Measurements from ENCODE around the gene SRP14.
"Not testable (repeated sequence)": the region's sequence is repeated elsewhere in the genome, so short reads cannot be mapped to it uniquely, and the experiment has no call there.

The SRP14 gene

GRCh38 chr15:40044717-40045571 is 6.0 kb upstream of the SRP14 start:
- no peak overlapping the region for H3K4me3 ChIP-seq (ENCODE audit: low read length)
- H3K36me3 ChIP-seq (ENCODE audit: control insufficient read depth, insufficient read depth, low read length), result no peaks in the 10 kb centered on the region
- H3K9ac ChIP-seq (ENCODE audit: low read length), result peak overlapping the region; percentile 14
- H3K4me1 ChIP-seq (ENCODE audit: control insufficient read depth, insufficient read depth, low read length), result peaks cover 39% of the 10 kb centered on the region
- no peaks in the 10 kb centered on the region for H3K9me3 ChIP-seq (ENCODE audit: control insufficient read depth, low read length)
- no peaks in the 10 kb centered on the region for H3K27me3 ChIP-seq (ENCODE audit: control insufficient read depth, insufficient read depth, low read length)

GRCh38 chr15:40043927-40044716 is 5.1 kb upstream of the SRP14 start:
- Histone ChIP-seq H3K4me1 (ENCODE audit: control insufficient read depth, insufficient read depth, low read length) (peaks cover 40% of the 10 kb centered on the region), H3K9ac (ENCODE audit: low read length) (peak overlapping the region; percentile 14), H3K36me3 (ENCODE audit: control insufficient read depth, insufficient read depth, low read length) (no peaks in the 10 kb centered on the region)

GRCh38 chr15:40042791-40043320 is 3.9 kb upstream of the SRP14 start:
- Histone ChIP-seq H3K9ac (ENCODE audit: low read length) (no peak overlapping the region), H3K4me3 (ENCODE audit: low read length) (no peak overlapping the region), H3K27me3 (ENCODE audit: control insufficient read depth, insufficient read depth, low read length) (no peaks in the 10 kb centered on the region), H3K36me3 (ENCODE audit: control insufficient read depth, insufficient read depth, low read length) (no peaks in the 10 kb centered on the region), H3K4me1 (ENCODE audit: control insufficient read depth, insufficient read depth, low read length) (peaks cover 37% of the 10 kb centered on the region), H3K9me3 (ENCODE audit: control insufficient read depth, low read length) (no peaks in the 10 kb centered on the region)

More at GRCh38 chr15:40043927-40044716, 5.1 kb upstream of the SRP14 start:
- no peak overlapping the region for H3K4me3 ChIP-seq (ENCODE audit: low read length)
- H3K27me3 ChIP-seq (ENCODE audit: control insufficient read depth, insufficient read depth, low read length), result no peaks in the 10 kb centered on the region
- H3K9me3 ChIP-seq (ENCODE audit: control insufficient read depth, low read length), result no peaks in the 10 kb centered on the region

- Histone ChIP-seq H3K9me3 (ENCODE audit: control insufficient read depth, low read length) (no peaks in the 10 kb centered on the region), H3K4me3 (ENCODE audit: low read length) (no peak overlapping the region), H3K27me3 (ENCODE audit: control insufficient read depth, insufficient read depth, low read length) (no peaks in the 10 kb centered on the region), H3K9ac (ENCODE audit: low read length) (no peak overlapping the region), H3K4me1 (ENCODE audit: control insufficient read depth, insufficient read depth, low read length) (peaks cover 18% of the 10 kb centered on the region), H3K36me3 (ENCODE audit: control insufficient read depth, insufficient read depth, low read length) (no peaks in the 10 kb centered on the region)
Observed at GRCh38 chr15:40040770-40041169, 1.8 kb upstream of the SRP14 start.

GRCh38 chr15:40040293-40040635 is 1.3 kb upstream of the SRP14 start:
- no peak overlapping the region for H3K9ac ChIP-seq (ENCODE audit: low read length)
- no peaks in the 10 kb centered on the region for H3K9me3 ChIP-seq (ENCODE audit: control insufficient read depth, low read length)
- no peaks in the 10 kb centered on the region for H3K27me3 ChIP-seq (ENCODE audit: control insufficient read depth, insufficient read depth, low read length)
- H3K4me3 ChIP-seq (ENCODE audit: low read length), result no peak overlapping the region
- H3K36me3 ChIP-seq (ENCODE audit: control insufficient read depth, insufficient read depth, low read length), result no peaks in the 10 kb centered on the region
- peaks cover 13% of the 10 kb centered on the region for H3K4me1 ChIP-seq (ENCODE audit: control insufficient read depth, insufficient read depth, low read length)

- Histone ChIP-seq H3K4me1 (ENCODE audit: control insufficient read depth, insufficient read depth, low read length) (peaks cover 6% of the 10 kb centered on the region), H3K27me3 (ENCODE audit: control insufficient read depth, insufficient read depth, low read length) (no peaks in the 10 kb centered on the region), H3K36me3 (ENCODE audit: control insufficient read depth, insufficient read depth, low read length) (no peaks in the 10 kb centered on the region), H3K9ac (ENCODE audit: low read length) (peak overlapping the region; percentile 96), H3K4me3 (ENCODE audit: low read length) (peak overlapping the region; percentile 93), H3K9me3 (ENCODE audit: control insufficient read depth, low read length) (no peaks in the 10 kb centered on the region)
Observed at GRCh38 chr15:40038275-40038637, 725 bp downstream of the SRP14 start.

GRCh38 chr15:40037721-40038120 is 1.3 kb downstream of the SRP14 start:
- H3K36me3 ChIP-seq (ENCODE audit: control insufficient read depth, insufficient read depth, low read length), result no peaks in the 10 kb centered on the region
- peaks cover 6% of the 10 kb centered on the region for H3K4me1 ChIP-seq (ENCODE audit: control insufficient read depth, insufficient read depth, low read length)
- H3K27me3 ChIP-seq (ENCODE audit: control insufficient read depth, insufficient read depth, low read length), result no peaks in the 10 kb centered on the region
- H3K4me3 ChIP-seq (ENCODE audit: low read length), result no peak overlapping the region
- H3K9me3 ChIP-seq (ENCODE audit: control insufficient read depth, low read length), result no peaks in the 10 kb centered on the region
- H3K9ac ChIP-seq (ENCODE audit: low read length), result peak overlapping the region; percentile 96

- not testable (repeated sequence) for H3K36me3 ChIP-seq (ENCODE audit: control insufficient read depth, insufficient read depth, low read length); H3K4me1 ChIP-seq (ENCODE audit: control insufficient read depth, insufficient read depth, low read length); H3K4me3 ChIP-seq (ENCODE audit: low read length); H3K9ac ChIP-seq (ENCODE audit: low read length); H3K27me3 ChIP-seq (ENCODE audit: control insufficient read depth, insufficient read depth, low read length); H3K9me3 ChIP-seq (ENCODE audit: control insufficient read depth, low read length)
Observed at GRCh38 chr15:40035182-40035581, 3.8 kb downstream of the SRP14 start.

GRCh38 chr15:40034186-40034946 is 4.6 kb downstream of the SRP14 start:
- no peaks in the 10 kb centered on the region for H3K4me1 ChIP-seq (ENCODE audit: control insufficient read depth, insufficient read depth, low read length)
- H3K27me3 ChIP-seq (ENCODE audit: control insufficient read depth, insufficient read depth, low read length), result no peaks in the 10 kb centered on the region
- H3K36me3 ChIP-seq (ENCODE audit: control insufficient read depth, insufficient read depth, low read length), result no peaks in the 10 kb centered on the region

GRCh38 chr15:40032125-40032839 is 6.7 kb downstream of the SRP14 start:
- no peaks in the 10 kb centered on the region for H3K27me3 ChIP-seq (ENCODE audit: control insufficient read depth, insufficient read depth, low read length)
- H3K9me3 ChIP-seq (ENCODE audit: control insufficient read depth, low read length), result no peaks in the 10 kb centered on the region
- H3K36me3 ChIP-seq (ENCODE audit: control insufficient read depth, insufficient read depth, low read length), result no peaks in the 10 kb centered on the region
- no peak overlapping the region for H3K9ac ChIP-seq (ENCODE audit: low read length)
- H3K4me1 ChIP-seq (ENCODE audit: control insufficient read depth, insufficient read depth, low read length), result no peaks in the 10 kb centered on the region
- no peak overlapping the region for H3K4me3 ChIP-seq (ENCODE audit: low read length)

More at GRCh38 chr15:40034186-40034946, 4.6 kb downstream of the SRP14 start:
- Histone ChIP-seq H3K9ac (ENCODE audit: low read length) (no peak overlapping the region), H3K4me3 (ENCODE audit: low read length) (no peak overlapping the region), H3K9me3 (ENCODE audit: control insufficient read depth, low read length) (no peaks in the 10 kb centered on the region)

GRCh38 chr15:40031300-40031699 is 7.7 kb downstream of the SRP14 start:
- Histone ChIP-seq H3K36me3 (ENCODE audit: control insufficient read depth, insufficient read depth, low read length) (no peaks in the 10 kb centered on the region), H3K9ac (ENCODE audit: low read length) (no peak overlapping the region), H3K9me3 (ENCODE audit: control insufficient read depth, low read length) (no peaks in the 10 kb centered on the region), H3K27me3 (ENCODE audit: control insufficient read depth, insufficient read depth, low read length) (no peaks in the 10 kb centered on the region), H3K4me1 (ENCODE audit: control insufficient read depth, insufficient read depth, low read length) (no peaks in the 10 kb centered on the region), H3K4me3 (ENCODE audit: low read length) (no peak overlapping the region)

All from mucosa of stomach (tissue), 1 donor.